ENCODE results near the gene OSBPL3.

GRCh38 chr7:24936121-24936824 lies 43.7 kb downstream of the OSBPL3 start:
- TF ChIP-seq CTCF (IDR thresholded peaks at IDR 0.05) = no peak
- no peak for TF ChIP-seq EZH2 (IDR thresholded peaks at IDR 0.05)

All from neural progenitor cell (in vitro differentiated cells).